GM23338 (cell line): ENCODE data around the gene SFPQ. TPM values are rescaled to one million over a fixed set of nuclear protein-coding genes. Genes with fewer than 3 reads are reported as not detected.

Source experiments
- ATAC-seq: fragments of 200-7000 bp; cut with Tn5 transposase; 3 replicates; pipeline ENCODE4 v1.9.1; 2020
- DNase-seq: peaks from one replicate; pipeline ENCODE4 v3.0.0-alpha.2; 2015; ENCODE audit warnings: low spot score
- H2AFZ ChIP-seq: fragments of 200-600 bp; sonication (generic); 2 replicates; pipeline ENCODE4 v1.8.0; 2016; ENCODE audit warnings: antibody characterized with exemption, mild to moderate bottlenecking, moderate library complexity
- H3F3A ChIP-seq: fragments of 200-600 bp; sonication (generic); replicated peaks from 2 replicates; pipeline ENCODE4 v1.8.0; 2017; ENCODE audit warnings: antibody characterized with exemption, mixed run types, low read depth
- H3K27ac ChIP-seq: fragments of 200-600 bp; sonication (generic); 2 replicates; pipeline ENCODE4 v1.6.1; 2016; ENCODE audit warnings: low read depth
- H3K27me3 ChIP-seq: fragments of 200-600 bp; sonication (generic); 2 replicates; pipeline ENCODE4 v1.8.0; 2016; ENCODE audit warnings: mild to moderate bottlenecking, mixed run types, moderate library complexity; ENCODE audit not compliant: insufficient read depth
- H3K36me3 ChIP-seq: fragments of 200-600 bp; sonication (generic); 2 replicates; pipeline ENCODE4 v1.8.0; 2016; ENCODE audit warnings: mild to moderate bottlenecking; ENCODE audit not compliant: insufficient read depth
- H3K4me1 ChIP-seq: fragments of 200-600 bp; sonication (generic); 2 replicates; pipeline ENCODE4 v1.8.0; 2016; ENCODE audit warnings: mild to moderate bottlenecking, moderate library complexity; ENCODE audit not compliant: insufficient read depth
- H3K4me2 ChIP-seq: fragments of 200-600 bp; sonication (generic); 2 replicates; pipeline ENCODE4 v1.7.1; 2017; ENCODE audit warnings: mixed run types
- H3K4me3 ChIP-seq: fragments of 200-600 bp; sonication (generic); 2 replicates; pipeline ENCODE4 v1.6.1; 2016; ENCODE audit warnings: mixed run types
- H3K79me2 ChIP-seq: fragments of 200-600 bp; sonication (generic); replicated peaks from 2 replicates; pipeline ENCODE4 v1.8.0; 2017; ENCODE audit warnings: mild to moderate bottlenecking; ENCODE audit not compliant: insufficient read depth
- H3K9me2 ChIP-seq: fragments of 200-600 bp; sonication (generic); 2 replicates; pipeline ENCODE4 v1.8.0; 2017; ENCODE audit not compliant: insufficient read depth
- H4K20me1 ChIP-seq: fragments of 200-600 bp; sonication (generic); replicated peaks from 2 replicates; pipeline ENCODE4 v1.8.0; 2017; ENCODE audit warnings: mild to moderate bottlenecking; ENCODE audit not compliant: insufficient read depth
- H3K27ac Mint-ChIP-seq: 2 replicates; pipeline ENCODE4 v1.8.0; 2020; ENCODE audit warnings: inconsistent platforms, mild to moderate bottlenecking, moderate library complexity, mixed read lengths
- H3K27me3 Mint-ChIP-seq: 3 replicates; pipeline ENCODE4 v1.8.0; 2022; ENCODE audit warnings: low read depth, mild to moderate bottlenecking, moderate library complexity, mixed read lengths, inconsistent platforms; ENCODE audit not compliant: insufficient read depth, poor library complexity
- H3K36me3 Mint-ChIP-seq: 3 replicates; pipeline ENCODE4 v1.8.0; 2021; ENCODE audit warnings: low read depth, mild to moderate bottlenecking, inconsistent platforms, moderate library complexity, mixed read lengths
- H3K4me1 Mint-ChIP-seq: 3 replicates; pipeline ENCODE4 v1.8.0; 2020; ENCODE audit warnings: mild to moderate bottlenecking, inconsistent platforms, mixed read lengths
- H3K4me3 Mint-ChIP-seq: 3 replicates; pipeline ENCODE4 v1.8.0; 2021; ENCODE audit warnings: moderate library complexity, mild to moderate bottlenecking, inconsistent platforms, mixed read lengths
- H3K9me3 Mint-ChIP-seq: 3 replicates; pipeline ENCODE4 v1.8.0; 2020; ENCODE audit warnings: moderate library complexity, mild to moderate bottlenecking, inconsistent platforms, mixed read lengths
- CREB1 ChIP-seq: fragments of 250-450 bp; sonication (Bioruptor Pico); IDR thresholded peaks from 2 replicates; pipeline ENCODE4 v1.5.0; 2020; ENCODE audit warnings: low read depth, mild to moderate bottlenecking, moderate library complexity
- CTCF ChIP-seq, 2 experiments: fragments of 200-600 bp in 1 of 2; sonication (generic) in 1 of 2; conservative IDR thresholded peaks; 2 replicates each; pipeline versions ENCODE4 v1.5.1 to v1.6.1; 2016 to 2017; ENCODE audit warnings: antibody characterized with exemption in 2 of 2, low read depth in 2 of 2, mild to moderate bottlenecking in 2 of 2, moderate library complexity in 1 of 2
- ETS1 ChIP-seq: IDR thresholded peaks from 2 replicates; pipeline ENCODE4 v1.6.1; 2016; ENCODE audit warnings: antibody characterized with exemption
- EZH2 ChIP-seq: fragments of 200-600 bp; sonication (generic); IDR thresholded peaks from one replicate; pipeline ENCODE4 v1.8.0; 2017; ENCODE audit warnings: antibody characterized with exemption, mild to moderate bottlenecking, low read depth; ENCODE audit not compliant: unreplicated experiment
- EZH2phosphoT487 ChIP-seq: fragments of 200-600 bp; sonication (generic); IDR thresholded peaks from one replicate; pipeline ENCODE4 v1.8.1; 2018; ENCODE audit warnings: antibody characterized with exemption; ENCODE audit not compliant: unreplicated experiment
- JUNB ChIP-seq: IDR thresholded peaks from one replicate; pipeline ENCODE4 v1.6.1; 2016; ENCODE audit warnings: antibody characterized with exemption; ENCODE audit not compliant: unreplicated experiment
- NANOG ChIP-seq: IDR thresholded peaks from 2 replicates; pipeline ENCODE4 v1.6.1; 2016; ENCODE audit warnings: antibody characterized with exemption, borderline replicate concordance
- POLR2AphosphoS5 ChIP-seq: IDR thresholded peaks from 2 replicates; pipeline ENCODE4 v1.6.1; 2016; ENCODE audit warnings: antibody characterized with exemption, low read depth
- REST ChIP-seq: IDR thresholded peaks from one replicate; pipeline ENCODE4 v1.6.1; 2018; ENCODE audit warnings: antibody characterized with exemption; ENCODE audit not compliant: unreplicated experiment
- STAT1 ChIP-seq: IDR thresholded peaks from one replicate; pipeline ENCODE4 v1.6.1; 2016; ENCODE audit warnings: antibody characterized with exemption; ENCODE audit not compliant: unreplicated experiment
- ZNF114 ChIP-seq: fragments of 250-450 bp; sonication (Bioruptor Pico); IDR thresholded peaks from 2 replicates; pipeline ENCODE4 v1.5.0; 2020; ENCODE audit warnings: mild to moderate bottlenecking, moderate library complexity
- ZNF331 ChIP-seq: fragments of 250-450 bp; sonication (Bioruptor Pico); IDR thresholded peaks from 2 replicates; pipeline ENCODE4 v1.5.0; 2020; ENCODE audit warnings: low read depth, mild to moderate bottlenecking, moderate library complexity
- ZNF462 ChIP-seq: fragments of 250-450 bp; sonication (Bioruptor Pico); IDR thresholded peaks from 2 replicates; pipeline ENCODE4 v1.5.0; 2020; ENCODE audit warnings: mild to moderate bottlenecking, moderate library complexity
- polyA plus RNA-seq: library from polyadenylated mRNA; unstranded; fragments of >200 nt; fragmentation: Nextera tagmentation; extraction: Ambion mirVana; gene quantifications from 2 replicates; pipeline ENCODE4 v1.2.1, GENCODE V29; 2016
- total RNA-seq: library from RNA; depleted of rRNA; stranded (reverse); fragments of >200 nt; shearing (Covaris generic); gene quantifications from 2 replicates; pipeline ENCODE4 v1.2.3, GENCODE V29; 2014

Gene SFPQ
- total and polyA plus RNA-seq, 2 experiments from 2014 or later, result 258 to 352 TPM

GRCh38 chr1:35190784-35191183 is 2.2 kb downstream of the SFPQ start:
- TF ChIP-seq ZNF114 (CRISPR knock-in tag) (no peak), STAT1 (no peak), POLR2AphosphoS5 (no peak; the same call in 1 of the 2 replicates), EZH2phosphoT487 (no peak), CTCF (conservative IDR thresholded peaks at IDR 0.05; ENCODE audit: low read depth in 2 of 2) (no peak), CREB1 (no peak), ETS1 (no peak), ZNF462 (CRISPR knock-in tag) (no peak), JUNB (no peak), NANOG (no peak), EZH2 (no peak), REST (no peak), ZNF331 (no peak)
- DNase-seq, result no peak
- peaks cover 59% of the 10 kb centered on the region for H3K36me3 ChIP-seq

More at GRCh38 chr1:35190784-35191183, 2.2 kb downstream of the SFPQ start:
- Histone ChIP-seq H3K27me3 (no peaks in the 10 kb centered on the region), H2AFZ (no peak overlapping the region), H4K20me1 (peaks cover 57% of the 10 kb centered on the region), H3F3A (peaks cover 48% of the 10 kb centered on the region), H3K4me2 (peak overlapping the region; percentile 100), H3K79me2 (peaks cover 69% of the 10 kb centered on the region), H3K4me3 (peak overlapping the region; percentile 88), H3K4me1 (no peaks in the 10 kb centered on the region; the same call in 1 of the 2 replicates), H3K9me2 (no peaks in the 10 kb centered on the region), H3K27ac (0 out of 2 replicates have a peak overlapping the region, but pooled peaks have one; percentile 4)
- Mint-ChIP-seq H3K4me1 (peaks cover 46% of the 10 kb centered on the region), H3K27ac (peak overlapping the region; percentile 50), H3K9me3 (peaks cover 4% of the 10 kb centered on the region; the same call in 1 of the 3 replicates), H3K27me3 (peaks cover 26% of the 10 kb centered on the region), H3K4me3 (peak overlapping the region; percentile 93), H3K36me3 (peaks cover 65% of the 10 kb centered on the region)
- ATAC-seq, result no peak
